NCI-H345 treated with DMSO at 0.1 percent for 48 hours (cell line): ENCODE results near the gene MCU.

Experiments
- DNase-seq: peaks from one replicate; lab custom pipeline; 2025; ENCODE audit not compliant: unreplicated experiment; lab: John Stamatoyannopoulos, UW

MCU gene

DNA sequence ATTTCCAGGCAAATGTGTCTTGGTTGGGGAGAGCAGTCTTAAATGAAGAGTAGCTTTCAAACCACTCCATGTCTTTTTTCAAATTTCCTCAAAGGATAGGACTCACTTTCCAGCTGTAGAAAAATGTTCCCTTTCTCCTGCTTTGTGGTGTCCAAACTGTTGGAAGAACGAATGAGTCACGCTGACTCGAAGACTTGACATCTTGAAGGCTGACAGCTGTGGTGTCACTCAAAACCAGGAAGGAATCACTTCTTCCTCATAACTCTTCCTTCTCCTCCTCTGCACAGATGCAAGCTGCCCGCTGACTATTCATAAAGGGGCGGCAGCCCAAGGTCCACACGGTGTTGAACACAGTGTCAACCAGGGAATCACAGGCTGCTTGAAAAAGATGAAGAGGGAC, 243.4 kb downstream of the MCU start:
- DNase-seq, result no peak
